Kidney (tissue), 14 donors: ENCODE data around the gene RPA1. TPM values are rescaled to one million over a fixed set of nuclear protein-coding genes. Genes with fewer than 3 reads are reported as not detected.

ENCODE experiments used
- DNase-seq, 5 donors: peaks; one replicate each; pipeline ENCODE4 v3.0.0-alpha.2; 2013 to 2020
- FAIRE-seq: peaks from 2 replicates; lab custom pipeline; 2012; peaks lifted over from hg19 to GRCh38; lab: Jason Lieb, UNC
- H3K27ac ChIP-seq, 2 donors: one replicate each; pipeline ENCODE4 v1.7.0; 2013; ENCODE audit warnings: low read depth in 2 of 2, low read length in 2 of 2, inconsistent platforms in 1 of 2
- H3K27me3 ChIP-seq: one replicate; pipeline ENCODE4 v1.7.1; 2013; ENCODE audit warnings: low read length, inconsistent platforms; ENCODE audit not compliant: control insufficient read depth, insufficient read depth
- H3K36me3 ChIP-seq, 3 donors: one replicate each; pipeline versions ENCODE4 v1.7.0 to v1.7.1; 2013; ENCODE audit warnings: low read length in 3 of 3, control low read depth in 1 of 3, inconsistent platforms in 1 of 3; ENCODE audit not compliant: insufficient read depth in 3 of 3, control insufficient read depth in 2 of 3
- H3K4me1 ChIP-seq, 3 donors: one replicate each; pipeline versions ENCODE4 v1.7.0 to v1.7.1; 2013; ENCODE audit warnings: low read length in 3 of 3, inconsistent platforms in 1 of 3, low read depth in 1 of 3; ENCODE audit not compliant: control insufficient read depth in 2 of 3, insufficient read depth in 2 of 3
- H3K4me3 ChIP-seq, 3 donors: one replicate each; pipeline versions ENCODE4 v1.7.0 to v1.8.1; 2013; ENCODE audit warnings: low read length in 3 of 3, control low read depth in 1 of 3, inconsistent platforms in 1 of 3
- H3K9ac ChIP-seq, 3 donors: one replicate each; pipeline versions ENCODE4 v1.7.0 to v1.7.1; 2013; ENCODE audit warnings: low read length in 3 of 3, control low read depth in 1 of 3, inconsistent platforms in 1 of 3
- H3K9me3 ChIP-seq, 3 donors: one replicate each; pipeline versions ENCODE4 v1.7.0 to v1.7.1; 2013; ENCODE audit warnings: low read length in 3 of 3, control low read depth in 1 of 3, inconsistent platforms in 1 of 3; ENCODE audit not compliant: control insufficient read depth in 2 of 3, insufficient read depth in 1 of 3
- CTCF ChIP-seq: IDR thresholded peaks from 3 replicates; pipeline ENCODE4 v1.5.1; 2012; ENCODE audit warnings: mild to moderate bottlenecking, moderate library complexity, borderline replicate concordance; ENCODE audit not compliant: insufficient read depth; ENCODE audit errors: extremely low read depth
- intact Hi-C: fragments of 100-400 bp; cut with DNase I; formaldehyde crosslinking; loops from one replicate; pipeline ENCODE4 v1.11.1; 2022
- polyA plus RNA-seq: library from polyadenylated mRNA; stranded (reverse); fragments of 350-450 nt; fragmentation: Illumina TruSeq; extraction: RNeasy Lipid Tissue Mini Kit (QIAGEN cat#74804); gene quantifications from one replicate; pipeline ENCODE4 v1.2.3, GENCODE V29; 2014; ENCODE audit warnings: low read depth, low replicate concordance; ENCODE audit not compliant: insufficient read depth
- total RNA-seq: library from RNA; stranded (reverse); fragmentation: NEBNext Ultra II Directional; extraction: Animal tissue kit (Norgen Biotek cat#: 25700); gene quantifications from one replicate; pipeline ENCODE4 v1.2.1, GENCODE V29; 2021
- donor health status: control.
- donor health status: control.
- donor health status: control.
- donor health status: control.
- donor health status: control.
- donor health status: DM: yes; HTN: yes; CAD: no.
- donor health status: Normal renal cell carcinoma (clear cell type).

RPA1 gene
- total and polyA plus RNA-seq, 2 donors from 2014 or later: 26.1 to 89.0 TPM

GRCh38 chr17:1948517-1948825, 118.7 kb downstream of the RPA1 start:
- H3K4me1 ChIP-seq: no peaks in the 10 kb centered on the region
- no peak for TF ChIP-seq CTCF

More at GRCh38 chr17:1948517-1948825, 118.7 kb downstream of the RPA1 start:
- Histone ChIP-seq H3K4me3 (no peak overlapping the region), H3K27me3 (no peaks in the 10 kb centered on the region), H3K27ac (no peak overlapping the region), H3K36me3 (no peaks in the 10 kb centered on the region), H3K9me3 (peaks cover 0 to 2% (median 0%) of the 10 kb centered on the region in 3 donors), H3K9ac (no peak overlapping the region)
- intact Hi-C loops: no loop called here
- DNase-seq: no peak
- no peak for FAIRE-seq

Other genes starting within 250 kb of the RPA1 start
- 48.9 TPM for gene SLC43A2, start 201.2 kb upstream of the RPA1 start, total RNA-seq
- gene SLC43A2, start 201.2 kb upstream of the RPA1 start, polyA plus RNA-seq: 60.4 TPM
- gene SCARF1, start 184.3 kb upstream of the RPA1 start, total RNA-seq: 20.1 TPM
- 7.0 TPM for gene SCARF1, start 184.3 kb upstream of the RPA1 start, polyA plus RNA-seq
- 17.1 TPM for gene RILP, start 180.1 kb upstream of the RPA1 start, total RNA-seq
- 26.6 TPM for gene RILP, start 180.1 kb upstream of the RPA1 start, polyA plus RNA-seq
- 236 TPM for gene PRPF8, start 145.1 kb upstream of the RPA1 start, total RNA-seq
- 181 TPM for gene PRPF8, start 145.1 kb upstream of the RPA1 start, polyA plus RNA-seq
- 6.2 TPM for gene TLCD2, start 119.6 kb upstream of the RPA1 start, total RNA-seq
- gene TLCD2, start 119.6 kb upstream of the RPA1 start, polyA plus RNA-seq: 1.3 TPM
- 28.5 TPM for gene WDR81, start 105.3 kb upstream of the RPA1 start, total RNA-seq
- gene WDR81, start 105.3 kb upstream of the RPA1 start, polyA plus RNA-seq: 16.1 TPM
- gene SERPINF2, start 87.1 kb upstream of the RPA1 start, total RNA-seq: 30.6 TPM
- 209 TPM for gene SERPINF2, start 87.1 kb upstream of the RPA1 start, polyA plus RNA-seq
- gene SERPINF1, start 67.9 kb upstream of the RPA1 start, total RNA-seq: 121 TPM
- gene SERPINF1, start 67.9 kb upstream of the RPA1 start, polyA plus RNA-seq: 36.2 TPM
- 12.2 TPM for gene SMYD4, start 103 bp upstream of the RPA1 start, total RNA-seq
- gene SMYD4, start 103 bp upstream of the RPA1 start, polyA plus RNA-seq: 3.4 TPM
- gene RTN4RL1, start 195.3 kb downstream of the RPA1 start, total RNA-seq: 10.7 TPM
- 2.0 TPM for gene RTN4RL1, start 195.3 kb downstream of the RPA1 start, polyA plus RNA-seq
- 49.4 TPM for gene DPH1, start 200.1 kb downstream of the RPA1 start, total RNA-seq
- 23.3 TPM for gene DPH1, start 200.1 kb downstream of the RPA1 start, polyA plus RNA-seq
- 22.9 TPM for gene OVCA2, start 212.0 kb downstream of the RPA1 start, total RNA-seq
- 63.6 TPM for gene OVCA2, start 212.0 kb downstream of the RPA1 start, polyA plus RNA-seq
- 13.0 TPM for gene HIC1, start 225.1 kb downstream of the RPA1 start, total RNA-seq
- 2.7 TPM for gene HIC1, start 225.1 kb downstream of the RPA1 start, polyA plus RNA-seq